GM23248 (cell line): ENCODE data around the gene CDK8.

Source experiments
- EZH2 ChIP-seq: fragments of 200-600 bp; sonication (generic); IDR thresholded peaks from 2 replicates; pipeline ENCODE4 v1.6.1; 2018; ENCODE audit warnings: antibody characterized with exemption, mild to moderate bottlenecking; ENCODE audit not compliant: insufficient read depth, poor library complexity, severe bottlenecking
- EZH2phosphoT487 ChIP-seq: fragments of 200-600 bp; sonication (generic); IDR thresholded peaks from 2 replicates; pipeline ENCODE4 v1.6.1; 2018; ENCODE audit warnings: antibody characterized with exemption, moderate library complexity, mild to moderate bottlenecking, low read depth; ENCODE audit not compliant: insufficient read depth

DNA sequence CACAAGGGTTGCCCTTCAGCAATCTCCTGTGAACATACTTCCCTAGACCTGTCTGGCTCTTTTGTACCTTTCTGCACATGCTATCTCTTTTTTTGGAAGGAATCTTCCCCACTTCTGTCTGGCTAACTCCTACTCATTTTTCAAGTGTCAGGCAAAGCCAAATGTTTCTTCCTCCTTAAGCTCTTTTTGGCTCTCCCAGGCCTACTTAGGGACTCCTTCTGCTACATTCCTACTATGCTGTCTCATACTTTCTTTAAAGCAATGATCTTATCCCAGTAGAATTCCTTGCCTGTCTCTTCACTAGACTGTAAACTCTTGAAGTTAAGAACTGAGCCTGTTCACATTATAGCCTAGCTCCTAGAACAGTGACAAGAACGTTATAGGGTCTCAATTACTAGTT lies 188.6 kb downstream of the CDK8 start:
- TF ChIP-seq EZH2phosphoT487 (no peak), EZH2 (no peak)
